Jurkat, Clone E6-1 (cell line): ENCODE data around the gene KRTAP4-6. TPM values are rescaled to one million over a fixed set of nuclear protein-coding genes. Genes with fewer than 3 reads are reported as not detected.
"Not testable (repeated sequence)": the region's sequence is repeated elsewhere in the genome, so short reads cannot be mapped to it uniquely, and the experiment has no call there.

Experiments
- DNase-seq: peaks from one replicate; pipeline ENCODE4 v3.0.0-alpha.2; 2011; ENCODE audit warnings: low read depth, low spot score
- H3K4me3 ChIP-seq: 2 replicates; pipeline ENCODE4 v1.5.1; 2011; ENCODE audit warnings: mild to moderate bottlenecking, low read length, control low read depth, moderate library complexity
- polyA plus RNA-seq: library from polyadenylated mRNA; unstranded; fragments of >200 nt; gene quantifications from one replicate; pipeline ENCODE4 v1.2.1, GENCODE V29; 2012; ENCODE audit warnings: missing spikeins; ENCODE audit not compliant: insufficient read length, insufficient read depth

Gene KRTAP4-6
- not detected for polyA plus RNA-seq

DNA sequence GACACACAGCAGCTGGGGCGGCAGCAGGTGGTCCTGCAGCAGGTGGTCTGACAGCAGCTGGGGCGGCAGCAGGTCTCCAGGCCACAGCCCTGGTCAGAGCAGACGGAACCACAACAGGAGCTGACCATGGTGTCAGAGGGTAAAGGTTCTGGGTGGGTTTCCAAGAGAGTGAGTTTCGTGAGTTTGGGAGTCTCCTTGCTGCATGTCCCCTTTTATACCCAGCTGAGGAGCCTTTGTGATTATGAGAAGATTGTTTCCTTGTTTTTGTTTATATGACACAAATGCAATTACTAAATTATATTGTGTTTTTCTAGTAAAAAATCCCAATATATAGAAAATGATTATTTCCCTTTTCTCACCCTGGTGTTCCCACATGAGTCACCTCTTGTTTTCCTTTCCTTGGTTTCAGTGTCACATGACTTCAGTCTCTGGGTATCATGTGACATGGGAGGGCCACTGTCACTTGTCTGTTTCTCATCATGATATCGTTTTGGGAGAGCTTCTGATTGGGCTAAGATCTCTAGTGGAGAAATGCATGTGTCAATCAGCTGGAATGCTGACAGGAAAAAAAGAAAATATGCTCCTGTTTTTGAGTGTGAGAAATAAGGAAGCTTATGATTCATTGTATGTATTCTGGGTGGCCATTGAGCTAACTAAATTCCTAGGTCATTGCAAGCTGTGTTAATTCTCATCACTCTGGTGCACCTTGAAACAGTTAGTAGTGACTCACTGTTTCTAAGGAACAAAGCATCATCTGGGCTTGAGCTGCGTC, at the start of gene KRTAP4-6:
Gene KRTAP4-6 (minus strand): TSS at position 185 of the 772 bp plus-strand sequence. CDS start 57 bp downstream, at position 128.
- DNase-seq: no peak

DNA sequence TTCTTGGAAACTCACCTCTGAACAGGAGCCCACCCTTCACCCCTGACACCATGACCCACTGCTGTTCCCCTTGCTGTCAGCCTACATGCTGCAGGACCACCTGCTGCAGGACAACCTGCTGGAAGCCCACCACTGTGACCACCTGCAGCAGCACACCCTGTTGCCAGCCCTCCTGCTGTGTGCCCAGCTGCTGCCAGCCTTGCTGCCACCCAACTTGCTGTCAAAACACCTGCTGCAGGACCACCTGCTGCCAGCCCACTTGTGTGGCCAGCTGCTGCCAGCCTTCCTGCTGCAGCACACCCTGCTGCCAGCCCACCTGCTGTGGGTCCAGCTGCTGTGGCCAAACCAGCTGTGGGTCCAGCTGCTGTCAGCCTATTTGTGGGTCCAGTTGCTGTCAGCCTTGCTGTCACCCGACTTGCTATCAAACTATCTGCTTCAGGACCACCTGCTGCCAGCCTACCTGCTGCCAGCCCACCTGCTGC, 49.5 kb upstream of the KRTAP4-6 start, which contains the start of gene KRTAP9-1:
Gene KRTAP9-1 (plus strand): TSS at position 51 of the 482 bp plus-strand sequence. CDS start 0 bp downstream, at position 51.
- not testable (repeated sequence) for DNase-seq, H3K4me3 ChIP-seq

More for the DNA sequence above, at the start of gene KRTAP4-6:
- H3K4me3 ChIP-seq: no peak within 1 kb of the TSS

- no peak overlapping the region for H3K4me3 ChIP-seq
- no peak for DNase-seq
Measured at GRCh38 chr17:41186872-41187271, 46.5 kb upstream of the KRTAP4-6 start.

GRCh38 chr17:41185001-41185400, 44.7 kb upstream of the KRTAP4-6 start:
- no peak for DNase-seq
- H3K4me3 ChIP-seq: no peak overlapping the region

- no peak for DNase-seq
- no peak within 1 kb of the TSS for H3K4me3 ChIP-seq
Measured at GRCh38 chr17:41184480-41184961, 44.2 kb upstream of the KRTAP4-6 start, which contains the start of gene KRTAP4-1. TSS of gene KRTAP4-1 (minus strand) at chr17:41184911. CDS start at chr17:41184854, 57 bp downstream.

- H3K4me3 ChIP-seq: no peak overlapping the region
- DNase-seq: no peak
Measured at GRCh38 chr17:41178843-41179616, 38.7 kb upstream of the KRTAP4-6 start.

DNA sequence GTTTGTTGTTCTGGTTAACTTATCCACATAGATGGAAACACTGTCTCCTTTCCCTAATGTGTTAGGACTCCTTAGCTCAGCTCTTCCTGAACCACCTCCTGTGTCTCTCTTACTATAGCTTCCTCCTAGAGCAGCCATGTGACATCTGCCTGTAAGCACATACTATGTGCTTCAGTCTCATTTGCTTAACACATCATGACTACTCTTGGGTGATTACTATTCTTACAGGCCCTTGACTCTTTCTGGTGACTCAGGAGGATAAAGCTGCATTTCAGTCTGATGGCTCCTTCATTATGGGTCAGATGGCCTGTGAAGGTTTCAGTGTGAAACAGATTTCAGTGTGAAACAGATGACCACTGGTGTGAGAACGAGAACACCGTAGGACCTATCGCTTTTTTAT, 38.0 kb upstream of the KRTAP4-6 start:
- H3K4me3 ChIP-seq: no peak overlapping the region
- DNase-seq: no peak

DNA sequence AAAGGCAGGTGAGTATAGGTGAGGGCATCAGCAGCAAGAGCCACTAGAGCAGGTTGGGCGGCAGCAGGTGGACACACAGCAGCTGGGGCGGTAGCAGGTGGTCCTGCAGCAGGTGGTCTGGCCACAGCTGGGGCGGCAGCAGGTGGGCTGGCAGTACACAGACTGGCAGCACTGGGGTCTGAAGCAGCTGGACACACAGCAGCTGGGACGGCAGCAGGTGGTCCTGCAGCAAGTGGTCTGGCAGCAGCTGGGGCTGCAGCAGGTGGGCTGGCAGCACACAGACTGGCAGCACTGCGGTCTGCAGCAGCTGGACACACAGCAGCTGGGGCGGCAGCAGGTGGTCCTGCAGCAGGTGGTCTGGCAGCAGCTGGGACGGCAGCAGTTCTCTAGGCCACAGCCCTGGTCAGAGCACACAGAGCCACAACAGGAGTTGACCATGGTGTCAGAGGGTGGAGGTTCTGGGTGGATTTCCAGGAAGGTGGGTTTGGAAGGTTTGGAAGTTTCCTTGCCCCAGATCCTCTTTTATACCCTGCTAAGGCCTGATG, 37.5 kb upstream of the KRTAP4-6 start, which contains the start of gene KRTAP4-2:
Gene KRTAP4-2 (minus strand): TSS at position 495 of the 545 bp plus-strand sequence. CDS start 57 bp downstream, at position 438.
- no peak within 1 kb of the TSS for H3K4me3 ChIP-seq
- no peak for DNase-seq

GRCh38 chr17:41176744-41177387, 36.5 kb upstream of the KRTAP4-6 start:
- no peak for DNase-seq
- no peak overlapping the region for H3K4me3 ChIP-seq

GRCh38 chr17:41171886-41172285, 31.5 kb upstream of the KRTAP4-6 start:
- H3K4me3 ChIP-seq: no peak overlapping the region
- no peak for DNase-seq

GRCh38 chr17:41168121-41168520, 27.8 kb upstream of the KRTAP4-6 start, which contains the start of gene KRTAP4-3:
TSS of gene KRTAP4-3 (minus strand) at chr17:41168221. CDS start at chr17:41168172, 49 bp downstream.
- no peak within 1 kb of the TSS for H3K4me3 ChIP-seq
- DNase-seq: no peak

- no peak for DNase-seq
- no peak overlapping the region for H3K4me3 ChIP-seq
Measured at GRCh38 chr17:41167561-41167960, 27.2 kb upstream of the KRTAP4-6 start.

- no peak overlapping the region for H3K4me3 ChIP-seq
- DNase-seq: no peak
Measured at GRCh38 chr17:41163828-41164227, 23.5 kb upstream of the KRTAP4-6 start.

DNA sequence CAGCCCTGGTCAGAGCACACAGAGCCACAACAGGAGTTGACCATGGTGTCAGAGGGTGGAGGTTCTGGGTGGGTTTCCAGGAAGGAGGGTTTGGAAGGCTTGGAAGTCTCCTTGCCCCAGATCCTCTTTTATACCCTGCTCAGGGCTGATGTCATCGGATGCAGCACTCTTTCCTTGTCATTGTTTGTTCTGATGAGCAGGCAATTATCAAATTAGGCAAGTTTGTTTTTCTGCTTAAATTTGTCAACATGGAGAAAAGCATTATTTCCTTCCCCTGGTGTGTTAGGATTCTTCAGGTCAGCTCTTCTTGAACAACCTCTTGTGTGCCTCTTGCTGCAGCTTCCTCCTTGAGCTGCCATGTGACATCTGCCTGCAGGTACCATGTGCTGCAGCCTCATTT, 20.3 kb upstream of the KRTAP4-6 start, which contains the start of gene KRTAP4-4:
Gene KRTAP4-4 (minus strand): TSS at position 101 of the 400 bp plus-strand sequence. CDS start 57 bp downstream, at position 44.
- DNase-seq: no peak
- no peak within 1 kb of the TSS for H3K4me3 ChIP-seq

GRCh38 chr17:41160190-41160589, 19.8 kb upstream of the KRTAP4-6 start:
- H3K4me3 ChIP-seq: not testable (repeated sequence)

DNA sequence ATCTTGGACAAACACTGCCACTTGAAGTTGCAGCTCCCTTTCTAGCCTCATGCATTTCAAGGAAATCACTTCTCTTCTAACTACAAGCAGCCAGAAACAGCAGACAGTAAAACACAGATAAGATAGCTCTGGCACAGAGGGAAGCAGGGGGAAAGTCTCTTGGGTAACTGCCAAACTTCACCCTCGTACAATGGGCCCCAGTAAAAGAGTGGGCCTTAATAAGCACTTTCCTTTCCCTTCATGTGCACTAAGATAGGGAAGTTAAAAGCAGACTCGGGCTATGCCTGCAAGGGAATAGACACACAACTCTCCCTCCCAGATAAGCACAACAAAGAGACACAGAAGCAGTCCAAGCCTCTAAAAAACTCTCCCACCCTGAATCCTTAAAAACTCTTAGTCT, 13.5 kb upstream of the KRTAP4-6 start:
- DNase-seq: no peak
- no peak overlapping the region for H3K4me3 ChIP-seq

More at GRCh38 chr17:41160190-41160589, 19.8 kb upstream of the KRTAP4-6 start:
- DNase-seq: not testable (repeated sequence)

DNA sequence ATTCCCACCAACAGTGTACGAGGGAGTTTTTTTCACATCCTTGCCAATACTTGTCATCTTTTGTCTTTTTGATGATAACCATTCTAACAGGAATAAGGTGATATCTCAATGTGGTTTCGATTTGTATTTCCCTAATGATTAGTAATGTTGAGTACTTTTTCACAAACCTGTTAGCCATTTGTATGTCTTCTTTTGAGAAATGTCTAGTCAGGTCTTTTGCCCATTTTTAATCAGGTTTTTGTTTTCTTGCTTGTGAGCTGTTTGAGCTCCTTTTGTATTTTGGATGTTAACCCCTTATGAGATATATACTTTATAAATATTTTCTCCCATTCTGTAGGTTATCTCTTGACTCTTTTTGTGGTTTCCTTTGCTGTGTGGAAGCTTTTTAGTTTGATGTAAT, 11.2 kb upstream of the KRTAP4-6 start:
- DNase-seq: no peak
- no peak overlapping the region for H3K4me3 ChIP-seq

DNA sequence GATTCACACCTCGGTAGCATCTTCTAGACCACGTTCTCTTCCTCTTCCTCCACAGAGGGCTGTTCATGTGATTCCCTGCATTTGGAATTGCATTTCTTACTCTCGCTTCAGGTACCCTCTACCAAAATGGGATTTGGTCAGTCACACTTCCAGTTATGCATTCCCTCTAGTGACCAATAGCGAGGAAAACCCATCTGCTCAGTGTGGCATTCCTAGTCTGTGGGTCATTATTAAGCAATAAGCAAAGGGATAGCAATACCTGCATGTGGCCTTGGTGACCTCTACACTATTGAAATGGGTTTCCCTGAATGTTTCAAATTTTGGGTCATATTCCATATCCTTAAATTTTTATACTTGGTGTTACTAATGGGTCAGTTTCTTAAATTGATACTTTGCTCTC, 9.7 kb upstream of the KRTAP4-6 start:
- no peak overlapping the region for H3K4me3 ChIP-seq
- no peak for DNase-seq

DNA sequence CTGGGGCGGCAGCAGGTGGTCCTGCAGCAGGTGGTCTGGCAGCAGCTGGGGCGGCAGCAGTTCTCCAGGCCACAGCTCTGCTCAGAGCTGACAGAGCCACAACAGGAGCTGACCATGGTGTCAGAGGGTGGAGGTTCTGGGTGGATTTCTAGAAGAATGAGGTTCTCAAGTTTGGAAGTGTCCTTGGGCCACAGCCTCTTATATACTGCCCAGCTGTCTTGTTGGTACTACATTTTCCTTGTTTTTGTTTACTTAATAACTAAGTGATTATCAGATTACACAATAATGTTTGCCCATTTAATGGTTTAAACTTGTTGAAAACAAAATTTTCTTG, 9.3 kb upstream of the KRTAP4-6 start, which contains the start of gene KRTAP4-5:
Gene KRTAP4-5 (minus strand): TSS at position 174 of the 334 bp plus-strand sequence. CDS start 58 bp downstream, at position 116.
- no peak within 1 kb of the TSS for H3K4me3 ChIP-seq
- DNase-seq: no peak
